ENCODE measurements around the gene PRSS53.

DNA sequence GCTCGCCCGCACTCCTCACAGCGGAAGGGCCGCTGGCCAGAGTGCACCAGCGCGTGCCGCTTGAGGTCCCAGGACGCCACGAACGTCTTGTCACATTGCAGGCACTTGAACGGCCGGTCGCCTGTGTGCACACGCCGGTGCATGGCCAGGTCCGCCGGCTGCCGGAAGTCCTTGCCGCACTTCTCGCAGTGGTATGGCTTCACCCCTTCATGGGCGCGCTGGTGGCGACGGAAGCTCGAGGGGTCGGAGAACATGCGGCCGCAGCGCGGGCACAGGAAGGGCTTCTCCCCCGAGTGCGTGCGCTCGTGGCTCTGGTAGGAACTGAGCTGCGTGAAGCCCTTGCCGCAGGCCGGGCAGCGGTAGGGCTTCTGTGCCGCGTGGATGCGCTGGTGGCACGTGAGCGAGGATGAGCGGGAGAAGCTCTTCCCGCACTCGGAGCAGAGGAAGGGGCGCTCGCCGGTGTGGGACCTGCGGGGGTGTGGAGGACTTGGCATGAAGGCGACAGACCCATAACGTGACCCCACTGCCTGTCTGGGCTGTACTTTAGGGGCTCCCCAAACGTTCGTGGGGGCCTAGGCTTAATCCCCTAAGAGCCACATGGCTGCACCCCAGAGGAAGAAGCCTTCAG, 26.8 kb downstream of the PRSS53 start:
- TF ChIP-seq CTCF (IDR thresholded peaks at IDR 0.05) (no peak), POLR2A (IDR thresholded peaks at IDR 0.05) (no peak), POLR2AphosphoS5 (IDR thresholded peaks at IDR 0.05) (no peak)

All from upper lobe of left lung (tissue), 4 donors.